Stimulated activated CD4-positive, alpha-beta T cell treated with anti-CD3 and anti-CD28 coated beads, Interleukin-15, amount 100 ng/mL, for 1 hour (primary cell): Measurements from ENCODE around the gene ZMYND11.
"Not testable (repeated sequence)": the region's sequence is repeated elsewhere in the genome, so short reads cannot be mapped to it uniquely, and the experiment has no call there.

ENCODE experiments used
- DNase-seq, 2 donors: peaks; one replicate each; pipeline ENCODE4 v3.0.0-alpha.2; 2020; ENCODE audit warnings: low read depth in 1 of 2, low spot score in 1 of 2

The ZMYND11 gene

GRCh38 chr10:132946-133898, 2.0 kb upstream of the ZMYND11 start:
- DNase-seq = no peak

- peak in 1 of 2 donors; percentile 20 for DNase-seq
These were observed 766 bp upstream of the ZMYND11 start for GRCh38 chr10:134247-135131.

GRCh38 chr10:135601-136464, 578 bp downstream of the ZMYND11 start:
- peak; percentile 41 to 52 for DNase-seq

- no peak for DNase-seq
These were observed 1.2 kb downstream of the ZMYND11 start for GRCh38 chr10:136465-136762.

GRCh38 chr10:137031-137430, 1.8 kb downstream of the ZMYND11 start:
- no peak for DNase-seq

- no peak for DNase-seq
These were observed 2.4 kb downstream of the ZMYND11 start for GRCh38 chr10:137606-138005.

- DNase-seq = no peak
These were observed 7.1 kb downstream of the ZMYND11 start for GRCh38 chr10:142371-142770.

GRCh38 chr10:152915-153314, 17.7 kb downstream of the ZMYND11 start:
- DNase-seq = no peak

- DNase-seq = no peak
These were observed 19.1 kb downstream of the ZMYND11 start for GRCh38 chr10:154348-154747.

- no peak for DNase-seq
These were observed 32.1 kb downstream of the ZMYND11 start for GRCh38 chr10:167383-167782.

GRCh38 chr10:173741-174140, 38.5 kb downstream of the ZMYND11 start:
- no peak for DNase-seq

- no peak for DNase-seq
These were observed 41.4 kb downstream of the ZMYND11 start for GRCh38 chr10:176677-177076.

- DNase-seq = no peak
These were observed 43.0 kb downstream of the ZMYND11 start for GRCh38 chr10:178208-178607.

- DNase-seq = no peak
These were observed 43.5 kb downstream of the ZMYND11 start for GRCh38 chr10:178723-179122.

- DNase-seq = no peak
These were observed 47.4 kb downstream of the ZMYND11 start for GRCh38 chr10:182441-183201.

- DNase-seq = no peak
These were observed 48.9 kb downstream of the ZMYND11 start for GRCh38 chr10:184174-184573.

- DNase-seq = no peak
These were observed 49.7 kb downstream of the ZMYND11 start for GRCh38 chr10:184911-185310.

- not testable (repeated sequence) for DNase-seq
These were observed 50.3 kb downstream of the ZMYND11 start for GRCh38 chr10:185571-185970.

- no peak for DNase-seq
These were observed 51.7 kb downstream of the ZMYND11 start for GRCh38 chr10:186911-187310.

GRCh38 chr10:188546-188945, 53.3 kb downstream of the ZMYND11 start:
- DNase-seq = no peak
